AG09309 (cell line): Measurements from ENCODE around the gene ROPN1B.

Experiments used
- DNase-seq: peaks from one replicate; pipeline ENCODE4 v3.0.0-alpha.2; 2010; ENCODE audit warnings: low read depth
- H3K4me3 ChIP-seq: 2 replicates; pipeline ENCODE4 v1.5.1; 2011; ENCODE audit warnings: mild to moderate bottlenecking, low read depth, low read length, moderate library complexity; ENCODE audit not compliant: control insufficient read depth
- CTCF ChIP-seq: IDR thresholded peaks from 2 replicates; pipeline ENCODE4 v1.5.1; 2011; ENCODE audit warnings: mild to moderate bottlenecking, low read depth, low read length, inconsistent platforms; ENCODE audit not compliant: insufficient read depth, control insufficient read depth; ENCODE audit errors: missing control alignments

ROPN1B gene

DNA sequence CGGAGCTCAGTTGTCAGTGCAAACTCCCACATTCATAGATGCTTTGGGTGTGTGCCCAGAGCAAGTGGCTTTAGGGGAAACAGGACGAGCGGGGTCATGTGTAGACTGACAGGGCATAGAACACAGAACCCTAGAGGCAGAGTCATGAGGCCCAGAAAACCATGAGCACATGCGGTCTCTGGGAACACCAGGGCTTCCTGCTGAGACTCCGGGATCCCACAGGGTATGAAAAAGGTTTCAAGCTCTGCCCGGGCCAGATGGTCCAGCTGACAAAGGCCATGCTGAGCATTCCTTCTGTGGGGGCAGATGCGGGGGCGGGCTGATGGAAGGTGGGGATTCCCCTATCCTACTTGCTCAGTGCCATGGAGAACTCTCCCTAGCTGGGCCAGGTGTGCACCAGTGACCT is 44.8 kb downstream of the ROPN1B start:
- TF ChIP-seq CTCF = no peak
- no peak for DNase-seq
- no peak overlapping the region for H3K4me3 ChIP-seq

DNA sequence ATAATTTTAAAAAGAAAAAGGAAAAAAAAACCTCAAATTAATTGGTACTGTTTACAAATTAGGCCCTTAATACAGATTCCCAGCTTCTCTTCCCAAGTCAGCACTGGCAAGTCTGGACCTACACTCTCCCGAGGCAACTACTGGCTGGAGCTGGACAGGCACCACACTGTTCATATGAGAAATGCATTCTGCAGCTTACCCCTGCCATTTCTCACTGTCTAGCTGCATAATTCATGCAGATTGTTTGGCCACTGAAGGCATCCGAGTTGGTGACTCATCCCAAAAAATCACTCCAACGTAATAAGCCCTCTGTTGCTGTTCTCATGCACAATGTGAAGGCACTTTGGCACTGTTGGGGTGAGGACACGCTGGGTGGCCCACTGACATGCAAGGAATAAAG is 45.3 kb downstream of the ROPN1B start:
- no peak for DNase-seq
- TF ChIP-seq CTCF = no peak
- H3K4me3 ChIP-seq = no peak overlapping the region

- TF ChIP-seq CTCF = no peak
These were observed 46.1 kb downstream of the ROPN1B start for GRCh38 chr3:126015075-126015474.

DNA sequence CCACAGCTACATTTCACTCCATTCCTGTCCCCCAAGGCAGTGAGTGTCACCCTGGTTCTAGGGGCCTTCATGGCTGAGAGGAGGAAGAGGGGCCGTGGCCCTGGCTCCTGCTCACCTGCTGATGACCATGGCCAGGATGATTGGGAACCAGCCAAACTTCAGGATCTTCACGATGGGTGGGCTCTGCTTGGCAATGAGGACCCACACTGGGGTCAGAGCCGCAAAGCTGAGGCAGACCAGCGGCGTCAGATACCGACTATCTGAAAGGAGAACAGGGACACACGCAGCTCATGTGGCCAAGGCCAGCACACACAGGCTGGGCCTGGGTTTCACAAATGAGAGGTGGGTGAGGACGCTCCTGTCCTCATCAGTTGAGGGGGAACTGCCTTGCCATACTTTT is 47.6 kb downstream of the ROPN1B start:
- no peak for TF ChIP-seq CTCF
- H3K4me3 ChIP-seq = no peak overlapping the region
- no peak for DNase-seq

More at GRCh38 chr3:126015075-126015474, 46.1 kb downstream of the ROPN1B start:
- DNase-seq = no peak
- H3K4me3 ChIP-seq = no peak overlapping the region

- H3K4me3 ChIP-seq = no peak overlapping the region
- no peak for TF ChIP-seq CTCF
- DNase-seq = no peak
These were observed 48.4 kb downstream of the ROPN1B start for GRCh38 chr3:126017362-126017761.

DNA sequence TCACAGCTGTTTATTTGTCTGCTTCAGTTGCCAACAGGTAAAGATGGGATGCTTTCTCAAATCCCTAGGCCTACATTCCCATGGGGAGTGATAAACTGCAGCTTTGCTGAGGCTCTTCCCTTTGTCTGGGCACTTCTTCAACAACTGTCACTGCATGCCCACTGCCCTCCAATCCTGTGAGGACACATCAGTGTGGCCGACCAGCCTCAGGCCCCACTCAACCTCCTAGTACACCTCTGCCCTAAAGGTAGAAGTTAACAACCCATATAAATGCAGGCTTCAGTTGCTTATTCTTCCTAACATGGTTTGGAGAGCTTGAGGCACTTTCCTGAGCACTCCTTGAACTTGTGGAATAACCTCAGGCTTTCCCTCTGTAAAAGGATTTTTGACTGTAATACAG is 49.6 kb downstream of the ROPN1B start:
- H3K4me3 ChIP-seq = no peak overlapping the region
- DNase-seq = no peak
- TF ChIP-seq CTCF = no peak

DNA sequence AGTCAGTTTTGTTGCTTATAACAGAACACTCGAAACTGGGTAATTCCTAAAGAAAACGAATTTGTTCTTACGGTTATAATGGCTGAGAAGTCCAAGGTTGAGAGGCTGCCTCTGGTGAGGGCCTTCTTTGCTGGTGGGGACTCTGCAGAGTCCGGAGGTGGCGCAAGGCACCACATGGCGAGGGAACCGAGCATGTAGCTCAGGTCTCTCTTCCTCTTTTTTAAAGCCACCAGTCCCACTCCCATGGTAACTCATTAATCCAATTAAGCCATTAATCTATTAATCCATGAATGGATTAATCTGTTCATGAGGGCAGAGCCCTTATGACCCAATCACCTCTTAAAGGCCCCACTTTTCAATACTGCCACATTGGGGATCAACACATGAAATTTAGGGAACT is 50.0 kb downstream of the ROPN1B start:
- no peak for DNase-seq
- no peak overlapping the region for H3K4me3 ChIP-seq
- no peak for TF ChIP-seq CTCF
